Gastroesophageal sphincter (tissue), 3 donors: ENCODE results near the gene MAK.

ENCODE experiments used
- CTCF ChIP-seq, 4 experiments: fragments of 200-600 bp in 2 of 4; fragments of 450-650 bp in 2 of 4; sonication (generic) in 1 of 4; IDR thresholded peaks; one replicate each; pipeline ENCODE4 v1.5.1; 2017 to 2019; ENCODE audit warnings: antibody characterized with exemption in 4 of 4, mild to moderate bottlenecking in 2 of 4, moderate library complexity in 2 of 4
- POLR2A ChIP-seq, 2 donors: fragments of 450-650 bp; IDR thresholded peaks; one replicate each; pipeline ENCODE4 v1.6.1; 2017; ENCODE audit warnings: antibody characterized with exemption in 2 of 2, mild to moderate bottlenecking in 2 of 2, moderate library complexity in 1 of 2

DNA sequence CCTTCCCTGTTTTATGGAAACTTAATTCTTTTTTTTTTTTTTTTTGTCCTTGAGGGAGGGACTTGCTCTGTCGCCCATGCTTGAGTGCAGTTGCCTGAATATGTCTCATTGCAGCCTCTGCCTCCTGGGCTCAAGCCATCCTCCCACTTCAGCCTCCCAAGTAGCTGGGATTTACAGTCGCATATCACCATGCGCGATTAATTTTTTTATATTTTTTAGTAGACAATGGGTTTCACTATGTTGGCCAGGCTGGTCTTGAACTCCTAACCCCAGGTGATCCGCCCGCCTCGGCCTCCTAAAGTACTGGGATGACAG, 114.8 kb downstream of the MAK start:
- TF ChIP-seq CTCF (IDR thresholded peaks at IDR 0.05) (no peak), POLR2A (IDR thresholded peaks at IDR 0.05) (no peak)
